OCI-LY7 (cell line): ENCODE data around the gene ZNF45. TPM values are rescaled to one million over a fixed set of nuclear protein-coding genes. Genes with fewer than 3 reads are reported as not detected.

Experiments used
- BruUV-seq: library from RNA; stranded (reverse); fragments of 400-500 nt; replicated peaks from 2 replicates; lab custom pipeline; 2021; lab: Mats Ljungman, UMichigan
- CTCF ChIA-PET: fragments of 300-600 bp; sonication (Branson Sonifier 250); formaldehyde crosslinking; loops from one replicate; lab custom pipeline; 2022; ENCODE audit warnings: antibody characterized with exemption; ENCODE audit not compliant: unreplicated experiment; lab: Charles Lee
- POLR2A ChIA-PET: fragments of 300-600 bp; sonication (Branson Sonifier 250); formaldehyde crosslinking; loops from one replicate; lab custom pipeline; 2022; ENCODE audit warnings: antibody characterized with exemption; lab: Charles Lee
- DNase-seq: peaks from one replicate; pipeline ENCODE4 v3.0.0-alpha.2; 2015; ENCODE audit warnings: low spot score
- H2AFZ ChIP-seq: fragments of 200-600 bp; sonication (generic), shearing (Covaris generic); 2 replicates; pipeline ENCODE4 v1.6.1; 2014; ENCODE audit warnings: mild to moderate bottlenecking, antibody characterized with exemption, low read length, moderate library complexity
- H3K27ac ChIP-seq: fragments of 200-600 bp; sonication (generic); 2 replicates; pipeline ENCODE4 v1.5.1; 2014; ENCODE audit warnings: mixed run types, low read depth, mild to moderate bottlenecking, moderate library complexity, low read length, inconsistent platforms; ENCODE audit not compliant: poor library complexity, severe bottlenecking
- H3K36me3 ChIP-seq: fragments of 200-600 bp; sonication (generic); 2 replicates; pipeline ENCODE4 v1.6.1; 2014; ENCODE audit warnings: mild to moderate bottlenecking, antibody characterized with exemption, low read length, moderate library complexity, mixed read lengths; ENCODE audit not compliant: insufficient read depth
- H3K4me1 ChIP-seq: fragments of 200-600 bp; sonication (generic); 2 replicates; pipeline ENCODE4 v1.5.1; 2014; ENCODE audit warnings: mild to moderate bottlenecking, low read length; ENCODE audit not compliant: insufficient read depth, poor library complexity, severe bottlenecking
- H3K4me2 ChIP-seq: fragments of 200-600 bp; sonication (generic); 2 replicates; pipeline ENCODE4 v1.6.1; 2014; ENCODE audit warnings: mild to moderate bottlenecking, low read length
- H3K4me3 ChIP-seq: fragments of 200-600 bp; sonication (generic); 2 replicates; pipeline ENCODE4 v1.5.1; 2014; ENCODE audit warnings: mild to moderate bottlenecking, low read depth, low read length; ENCODE audit not compliant: poor library complexity, severe bottlenecking
- H3K79me2 ChIP-seq: fragments of 200-600 bp; sonication (generic); 2 replicates; pipeline ENCODE4 v1.6.1; 2016; ENCODE audit warnings: low read depth, mild to moderate bottlenecking, low read length, moderate library complexity, mixed read lengths; ENCODE audit not compliant: insufficient read depth
- H3K9me2 ChIP-seq: fragments of 200-600 bp; sonication (generic); 2 replicates; pipeline ENCODE4 v1.6.1; 2016; ENCODE audit warnings: mild to moderate bottlenecking, low read length, mixed read lengths; ENCODE audit not compliant: insufficient read depth
- H3K9me3 ChIP-seq: fragments of 200-600 bp; sonication (generic); 2 replicates; pipeline ENCODE4 v1.6.1; 2014; ENCODE audit warnings: mild to moderate bottlenecking, mixed run types, low read length, mixed read lengths
- H4K20me1 ChIP-seq: fragments of 200-600 bp; sonication (generic); 2 replicates; pipeline ENCODE4 v1.6.1; 2014; ENCODE audit warnings: mild to moderate bottlenecking, antibody characterized with exemption, low read length, moderate library complexity, mixed read lengths; ENCODE audit not compliant: insufficient read depth
- CTCF ChIP-seq: fragments of 200-600 bp; sonication (generic); conservative IDR thresholded peaks from 2 replicates; pipeline ENCODE4 v1.5.1; 2014; ENCODE audit warnings: mild to moderate bottlenecking, antibody characterized with exemption, low read length, moderate library complexity, mixed read lengths
- EZH2phosphoT487 ChIP-seq: fragments of 200-600 bp; sonication (generic); IDR thresholded peaks from 2 replicates; pipeline ENCODE4 v1.6.1; 2018; ENCODE audit warnings: low read depth, borderline replicate concordance, mild to moderate bottlenecking, mixed run types, antibody characterized with exemption, low read length, moderate library complexity, mixed read lengths
- intact Hi-C: fragments of 100-400 bp; cut with micrococcal nuclease; formaldehyde crosslinking; loops from one replicate; pipeline ENCODE4 v1.10.0; 2022; ENCODE audit not compliant: unreplicated experiment
- total RNA-seq, 2 experiments: library from RNA; depleted of rRNA in 1 of 2; stranded (reverse); fragments of >200 nt in 1 of 2; shearing (Covaris generic) in 1 of 2; gene quantifications; 2 replicates each; pipeline ENCODE4 v1.2.3, GENCODE V29; 2014 to 2022

The ZNF45 gene
- total RNA-seq, 2 experiments from 2014 or later = 9.7 to 15.3 TPM

GRCh38 chr19:43941209-43941608 lies 6.1 kb upstream of the ZNF45 start:
- intact Hi-C loops = no loop called here
- no peak overlapping the region for H2AFZ ChIP-seq
- peaks cover 10% of the 10 kb centered on the region; the same call in 1 of the 2 replicates for H3K9me3 ChIP-seq
- H3K27ac ChIP-seq = no peak overlapping the region
- TF ChIP-seq EZH2phosphoT487 (no peak), CTCF (no peak)
- no peaks in the 10 kb centered on the region for H3K36me3 ChIP-seq
- H3K4me1 ChIP-seq = no peaks in the 10 kb centered on the region
- H3K4me2 ChIP-seq = no peak overlapping the region
- BruUV-seq = no TSS peak
- H3K4me3 ChIP-seq = no peak overlapping the region
- H3K79me2 ChIP-seq = no peaks in the 10 kb centered on the region
- POLR2A ChIA-PET = no interaction called here
- H3K9me2 ChIP-seq = no peaks in the 10 kb centered on the region
- DNase-seq = no peak
- no peaks in the 10 kb centered on the region for H4K20me1 ChIP-seq
- CTCF ChIA-PET = no interaction called here

- H3K27ac ChIP-seq = no peak overlapping the region
- no peaks in the 10 kb centered on the region for H3K79me2 ChIP-seq
- peaks cover 15% of the 10 kb centered on the region; the same call in 1 of the 2 replicates for H3K9me3 ChIP-seq
- intact Hi-C loops = no loop called here
- no peaks in the 10 kb centered on the region for H4K20me1 ChIP-seq
- DNase-seq = no peak
- H3K9me2 ChIP-seq = no peaks in the 10 kb centered on the region
- peaks cover 3% of the 10 kb centered on the region for H3K4me1 ChIP-seq
- no peak for TF ChIP-seq EZH2phosphoT487
- no peak for TF ChIP-seq CTCF
- no TSS peak for BruUV-seq
- no peak overlapping the region for H3K4me3 ChIP-seq
- no peak overlapping the region for H2AFZ ChIP-seq
- H3K36me3 ChIP-seq = no peaks in the 10 kb centered on the region
- no peak overlapping the region for H3K4me2 ChIP-seq
- ChIA-PET POLR2A (no interaction called here), CTCF (no interaction called here)
Observed at GRCh38 chr19:43940719-43941118, 5.6 kb upstream of the ZNF45 start.

GRCh38 chr19:43939557-43940260 lies 4.6 kb upstream of the ZNF45 start:
- H3K79me2 ChIP-seq = no peaks in the 10 kb centered on the region; the same call in 1 of the 2 replicates
- H3K4me2 ChIP-seq = no peak overlapping the region
- no peak for TF ChIP-seq EZH2phosphoT487
- TF ChIP-seq CTCF = no peak
- no peak overlapping the region for H3K4me3 ChIP-seq
- H3K36me3 ChIP-seq = no peaks in the 10 kb centered on the region
- intact Hi-C loops = no loop called here
- no peak overlapping the region for H3K27ac ChIP-seq
- ChIA-PET CTCF (no interaction called here), POLR2A (no interaction called here)
- H3K4me1 ChIP-seq = peaks cover 8% of the 10 kb centered on the region
- no peaks in the 10 kb centered on the region for H4K20me1 ChIP-seq
- H3K9me2 ChIP-seq = no peaks in the 10 kb centered on the region
- no peak for DNase-seq
- BruUV-seq = no TSS peak
- peaks cover 17% of the 10 kb centered on the region; the same call in 1 of the 2 replicates for H3K9me3 ChIP-seq
- H2AFZ ChIP-seq = no peak overlapping the region
